Fibroblast of pulmonary artery (primary cell): ENCODE results near the gene RTP5.
"Not testable (repeated sequence)": the region's sequence is repeated elsewhere in the genome, so short reads cannot be mapped to it uniquely, and the experiment has no call there.

Experiments
- DNase-seq: peaks from one replicate; pipeline ENCODE4 v3.0.0-alpha.2; 2010; ENCODE audit warnings: low read depth
- H3K4me3 ChIP-seq: replicated peaks from 2 replicates; pipeline ENCODE4 v1.5.1; 2011; ENCODE audit warnings: low read depth, mild to moderate bottlenecking, control low read depth, low read length, moderate library complexity
- TF ChIP-seq, protein P1 (sequence below): IDR thresholded peaks from 2 replicates; pipeline ENCODE4 v1.5.1; 2011; ENCODE audit warnings: mild to moderate bottlenecking, control low read depth, low read length, inconsistent platforms; ENCODE audit errors: missing control alignments

Gene RTP5

DNA sequence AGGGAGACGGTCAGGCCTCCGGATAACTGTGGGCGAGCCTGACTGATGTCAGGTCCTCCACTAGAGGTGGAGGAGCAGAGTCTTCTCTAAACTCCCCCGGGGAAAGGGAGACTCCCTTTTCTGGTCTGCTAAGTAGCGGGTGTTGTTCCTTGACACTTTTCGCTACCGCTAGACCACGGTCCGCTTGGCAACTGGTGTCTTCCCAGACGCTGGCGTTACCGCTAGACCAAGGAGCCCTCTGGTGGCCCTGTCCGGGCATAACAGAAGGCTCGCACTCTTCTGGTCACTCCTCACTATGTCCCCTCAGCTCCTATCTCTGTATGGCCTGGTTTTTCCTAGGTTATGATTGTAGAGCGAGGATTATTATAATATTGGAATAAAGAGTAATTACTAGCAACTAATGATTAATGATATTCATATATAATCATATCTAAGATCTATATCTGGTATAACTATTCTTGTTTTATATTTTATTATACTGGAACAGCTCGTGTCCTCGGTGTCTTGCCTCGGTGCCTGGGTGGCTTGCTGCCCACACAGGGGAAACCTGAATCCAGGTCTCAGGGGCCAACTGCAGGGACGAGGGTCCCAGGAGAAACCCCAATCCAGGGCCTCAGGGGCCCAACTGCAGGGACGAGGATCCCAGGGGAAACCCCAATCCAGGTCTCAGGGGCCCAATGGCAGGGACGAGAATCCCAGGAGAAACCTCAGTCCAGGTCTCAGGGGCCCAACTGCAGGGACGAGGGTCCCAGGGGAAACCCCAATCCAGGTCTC lies 6.4 kb downstream of the RTP5 start:
- not testable (repeated sequence) for DNase-seq, H3K4me3 ChIP-seq
- TF ChIP-seq, protein P1, sequence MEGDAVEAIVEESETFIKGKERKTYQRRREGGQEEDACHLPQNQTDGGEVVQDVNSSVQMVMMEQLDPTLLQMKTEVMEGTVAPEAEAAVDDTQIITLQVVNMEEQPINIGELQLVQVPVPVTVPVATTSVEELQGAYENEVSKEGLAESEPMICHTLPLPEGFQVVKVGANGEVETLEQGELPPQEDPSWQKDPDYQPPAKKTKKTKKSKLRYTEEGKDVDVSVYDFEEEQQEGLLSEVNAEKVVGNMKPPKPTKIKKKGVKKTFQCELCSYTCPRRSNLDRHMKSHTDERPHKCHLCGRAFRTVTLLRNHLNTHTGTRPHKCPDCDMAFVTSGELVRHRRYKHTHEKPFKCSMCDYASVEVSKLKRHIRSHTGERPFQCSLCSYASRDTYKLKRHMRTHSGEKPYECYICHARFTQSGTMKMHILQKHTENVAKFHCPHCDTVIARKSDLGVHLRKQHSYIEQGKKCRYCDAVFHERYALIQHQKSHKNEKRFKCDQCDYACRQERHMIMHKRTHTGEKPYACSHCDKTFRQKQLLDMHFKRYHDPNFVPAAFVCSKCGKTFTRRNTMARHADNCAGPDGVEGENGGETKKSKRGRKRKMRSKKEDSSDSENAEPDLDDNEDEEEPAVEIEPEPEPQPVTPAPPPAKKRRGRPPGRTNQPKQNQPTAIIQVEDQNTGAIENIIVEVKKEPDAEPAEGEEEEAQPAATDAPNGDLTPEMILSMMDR = peak; percentile 4

DNA sequence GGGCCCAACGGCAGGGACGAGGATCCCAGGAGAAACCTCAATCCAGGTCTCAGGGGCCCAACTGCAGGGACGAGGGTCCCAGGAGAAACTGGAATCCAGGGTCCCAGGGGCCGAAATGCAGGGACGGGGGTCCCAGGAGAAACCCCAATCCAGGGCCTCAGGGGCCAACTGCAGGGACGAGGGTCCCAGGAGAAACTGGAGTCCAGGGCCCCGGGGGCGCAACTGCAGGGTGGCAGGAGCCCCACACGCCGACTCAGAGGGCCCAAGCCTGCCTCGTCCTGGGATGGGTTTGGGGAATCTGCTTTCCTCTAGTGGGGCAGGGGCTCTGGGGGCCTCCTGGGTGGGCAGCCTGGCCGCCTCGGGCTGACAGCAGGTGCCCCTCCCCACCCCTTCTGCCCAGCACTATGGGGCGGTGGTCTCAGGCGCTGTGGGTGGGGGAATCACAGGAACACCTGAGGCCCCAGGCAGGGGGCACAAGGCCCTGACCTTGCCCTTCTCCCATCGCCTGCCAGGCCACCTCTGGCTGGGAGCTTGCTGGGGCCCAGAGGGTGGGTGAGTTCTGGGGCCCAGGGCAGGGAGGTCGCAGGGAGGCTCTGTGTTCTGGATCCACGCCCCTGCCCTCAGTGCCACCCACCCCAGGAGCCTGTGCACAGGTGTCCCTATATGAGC lies 7.1 kb downstream of the RTP5 start:
- DNase-seq = no peak
- TF ChIP-seq, protein P1 = no peak
- no peak overlapping the region for H3K4me3 ChIP-seq

DNA sequence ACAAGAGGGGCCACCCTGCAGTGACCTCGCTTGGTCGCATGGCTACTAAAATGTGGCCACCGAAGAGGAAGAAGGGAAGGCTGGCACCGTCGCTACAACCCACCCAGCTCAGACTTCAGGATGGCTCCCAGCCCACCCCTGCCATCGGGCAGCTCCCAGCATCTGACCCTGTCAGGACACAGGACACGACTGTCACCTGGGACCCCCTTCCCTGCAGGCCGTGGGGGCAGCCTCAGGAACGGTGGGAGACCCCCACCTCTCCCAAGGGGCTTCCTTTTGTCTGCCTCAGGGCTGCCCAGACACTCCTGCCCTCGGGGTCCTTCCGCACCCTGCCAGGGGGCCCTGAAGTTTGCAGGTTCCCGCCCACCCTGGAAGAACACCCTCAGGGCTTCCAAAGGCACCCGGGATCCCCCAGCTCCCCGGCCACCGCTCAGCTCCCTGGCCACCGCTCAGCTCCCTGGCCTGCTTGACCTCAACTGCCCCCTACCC lies 7.7 kb downstream of the RTP5 start:
- DNase-seq = no peak
- TF ChIP-seq, protein P1 = no peak

DNA sequence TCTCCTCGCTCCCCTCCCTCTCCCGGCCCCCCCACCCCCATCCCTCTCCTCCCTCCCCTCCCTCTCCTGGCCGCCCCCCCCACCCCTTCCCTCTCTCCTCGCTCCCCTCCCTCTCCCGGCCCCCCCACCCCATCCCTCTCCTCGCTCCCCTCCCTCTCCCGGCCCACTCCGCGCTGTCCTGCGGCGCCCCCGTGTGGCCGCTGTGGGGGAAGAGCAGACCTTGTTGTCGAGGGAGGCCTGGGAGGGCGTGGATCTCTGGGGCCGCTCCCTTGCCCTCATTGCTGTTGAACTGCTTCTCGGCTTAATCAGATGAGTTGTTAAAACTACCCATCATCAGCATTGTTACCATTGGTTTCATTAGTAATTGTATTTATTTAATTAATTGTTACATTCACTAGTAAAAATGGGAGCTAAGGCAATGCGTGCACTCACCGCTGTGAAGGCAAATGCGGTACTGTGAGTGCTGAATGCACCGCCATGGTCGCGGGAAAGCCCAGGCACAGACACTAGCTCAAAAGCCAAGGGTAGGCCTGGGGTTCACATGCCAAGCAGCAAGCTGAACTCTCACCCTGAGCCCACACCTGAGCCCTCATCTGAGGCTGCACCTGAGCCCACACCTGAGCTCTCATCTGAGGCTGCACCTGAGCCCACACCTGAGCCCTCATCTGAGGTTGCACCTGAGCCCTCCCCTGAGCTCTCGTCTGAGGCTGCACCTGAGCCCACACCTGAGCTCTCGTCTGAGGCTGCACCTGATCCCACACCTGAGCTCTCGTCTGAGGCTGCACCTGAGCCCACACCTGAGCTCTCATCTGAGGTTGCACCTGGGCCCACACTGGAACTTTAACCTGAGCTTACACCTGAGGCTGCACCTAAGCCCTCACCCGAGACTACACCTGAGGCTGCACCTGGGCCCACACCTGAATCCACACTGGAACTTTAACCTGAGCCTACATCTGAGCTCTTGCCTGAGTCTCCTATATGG lies 8.8 kb downstream of the RTP5 start:
- peak; percentile 76 for DNase-seq
- TF ChIP-seq, protein P1 = peak; percentile 55
- H3K4me3 ChIP-seq = no peak overlapping the region

More for the DNA sequence above, 7.7 kb downstream of the RTP5 start:
- no peak overlapping the region for H3K4me3 ChIP-seq

DNA sequence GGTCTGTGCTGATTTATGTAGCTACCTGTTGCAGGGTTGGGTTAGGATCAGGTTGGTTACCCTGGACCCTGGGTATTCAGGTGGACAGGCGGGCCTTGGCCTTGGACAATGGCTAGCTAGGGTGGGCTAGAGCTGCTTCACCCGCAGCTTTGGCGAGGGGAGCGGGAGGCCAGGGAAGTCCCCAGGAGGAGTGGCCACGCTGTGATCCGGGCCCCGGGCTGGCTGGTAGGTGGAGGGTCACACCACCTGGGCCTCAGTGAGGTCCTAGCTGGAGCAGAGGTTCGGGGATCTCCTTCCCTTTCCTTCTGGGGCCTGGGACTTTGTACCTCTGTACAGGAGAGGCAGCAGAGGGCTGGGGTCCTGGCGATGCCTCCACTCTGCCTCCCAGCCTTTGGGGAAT lies 9.8 kb downstream of the RTP5 start:
- DNase-seq = no peak
- H3K4me3 ChIP-seq = no peak overlapping the region
- TF ChIP-seq, protein P1 = no peak

DNA sequence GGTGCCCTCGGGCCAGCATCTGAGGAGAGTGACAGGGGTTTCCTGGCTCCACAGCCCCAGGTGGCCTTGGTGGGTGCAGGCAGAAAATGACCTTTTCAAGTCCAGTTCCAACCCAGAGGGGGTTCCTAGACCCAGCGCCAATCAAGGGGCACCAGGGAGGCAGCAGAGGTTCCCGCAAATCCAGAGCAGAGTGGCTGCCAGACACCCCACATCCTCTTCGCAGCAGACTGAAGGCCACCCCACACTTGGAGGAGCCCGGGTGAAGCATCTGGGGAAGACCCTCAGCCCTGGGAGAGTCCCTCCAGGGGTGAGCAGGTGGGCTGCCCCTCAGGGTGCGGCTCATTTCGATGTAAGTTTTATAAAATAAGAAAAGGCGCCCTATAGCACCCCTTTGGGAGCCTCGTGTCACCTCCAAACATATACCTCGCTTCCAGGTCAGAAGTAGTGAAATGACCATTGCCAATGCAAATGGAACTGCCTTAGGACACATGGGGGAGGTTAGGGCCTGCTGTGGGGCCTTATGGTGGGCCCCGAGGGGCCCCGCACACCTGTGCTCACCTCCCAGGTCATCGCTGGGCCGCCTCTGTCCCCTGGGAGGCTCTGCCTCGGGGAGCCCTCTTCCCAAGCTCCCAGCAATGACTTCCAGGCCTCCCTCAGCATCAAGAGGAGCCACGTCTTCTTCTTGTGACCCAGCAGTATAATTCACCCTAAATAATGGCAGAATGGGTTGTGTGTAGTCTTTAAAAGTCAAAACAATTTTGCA lies 11.0 kb downstream of the RTP5 start:
- H3K4me3 ChIP-seq = peak overlapping the region; percentile 69
- DNase-seq = no peak
- TF ChIP-seq, protein P1 = no peak
